Natural killer cell (primary cell): ENCODE results near the gene EPHB6. TPM values are rescaled to one million over a fixed set of nuclear protein-coding genes. Genes with fewer than 3 reads are reported as not detected.

Experiments used
- ATAC-seq, 3 donors: fragments of 150-1000 bp in 2 of 3; fragments of 200-7000 bp in 1 of 3; cut with Tn5 transposase; 1 replicate in 1 of 3; 2 replicates in 2 of 3; pipeline ENCODE4 v1.10.0; 2021; ENCODE audit warnings: mild to moderate bottlenecking in 2 of 3, moderate library complexity in 2 of 3
- DNase-seq, 2 donors: peaks; one replicate each; pipeline versions ENCODE4 v3.0.0 to v3.0.0-alpha.2; 2013 to 2021; ENCODE audit warnings: mixed read lengths in 1 of 2
- H3K27ac ChIP-seq: one replicate; pipeline ENCODE4 v1.5.1; 2013; ENCODE audit warnings: mild to moderate bottlenecking, low read length
- H3K27me3 ChIP-seq: one replicate; pipeline ENCODE4 v1.6.1; 2013; ENCODE audit warnings: low read length; ENCODE audit not compliant: control insufficient read depth, insufficient read depth
- H3K36me3 ChIP-seq: one replicate; pipeline ENCODE4 v1.6.1; 2013; ENCODE audit warnings: low read length; ENCODE audit not compliant: control insufficient read depth, insufficient read depth
- H3K4me1 ChIP-seq: one replicate; pipeline ENCODE4 v1.6.1; 2013; ENCODE audit warnings: low read length; ENCODE audit not compliant: control insufficient read depth, insufficient read depth
- H3K4me3 ChIP-seq: one replicate; pipeline ENCODE4 v1.5.1; 2013; ENCODE audit warnings: low read length
- H3K9me3 ChIP-seq: one replicate; pipeline ENCODE4 v1.6.1; 2013; ENCODE audit warnings: low read length; ENCODE audit not compliant: control insufficient read depth, insufficient read depth
- H3K27ac Mint-ChIP-seq, 2 donors: one replicate each; pipeline ENCODE4 v1.8.0; 2022; ENCODE audit warnings: mild to moderate bottlenecking in 2 of 2, mixed read lengths in 2 of 2, moderate library complexity in 1 of 2
- H3K27me3 Mint-ChIP-seq, 2 donors: one replicate each; pipeline ENCODE4 v1.8.0; 2022; ENCODE audit warnings: low read depth in 2 of 2, mixed read lengths in 2 of 2
- H3K36me3 Mint-ChIP-seq: one replicate; pipeline ENCODE4 v1.8.0; 2022; ENCODE audit warnings: mixed read lengths
- H3K4me1 Mint-ChIP-seq, 2 donors: one replicate each; pipeline ENCODE4 v1.8.0; 2022; ENCODE audit warnings: mixed read lengths in 2 of 2
- H3K4me3 Mint-ChIP-seq: one replicate; pipeline ENCODE4 v1.8.0; 2022; ENCODE audit warnings: mild to moderate bottlenecking, moderate library complexity, mixed read lengths
- H3K9me3 Mint-ChIP-seq, 2 donors: one replicate each; pipeline ENCODE4 v1.8.0; 2022; ENCODE audit warnings: mixed read lengths in 2 of 2
- WGBS: methylation state at CpG from one replicate; pipeline ENCODE4 v1.1.7; 2013; ENCODE audit warnings: missing lambda C conversion rate; ENCODE audit not compliant: insufficient coverage; 5-methylcytosine and 5-hydroxymethylcytosine counted together
- intact Hi-C: fragments of 100-400 bp; cut with micrococcal nuclease; formaldehyde crosslinking; loops from one replicate; pipeline ENCODE4 v1.14.2; 2022
- total RNA-seq, 4 donors: library from RNA; stranded (reverse); fragments of 120-200 nt in 1 of 4; gene quantifications; one replicate each; pipeline versions ENCODE4 v1.2.3 to v1.2.4, GENCODE V29; 2013 to 2022
- TF ChIP-seq, protein P1 (sequence below): fragments of 200-600 bp; IDR thresholded peaks from one replicate; pipeline ENCODE4 v1.8.0; 2022; ENCODE audit warnings: antibody characterized with exemption

EPHB6 gene
- total RNA-seq, 3 donors from 2014 or later (not counting 1 experiment from before 2014, with no cell fraction given): 2.3 to 6.8 (median 6.5) TPM

GRCh38 chr7:142864980-142865747, 10.3 kb downstream of the EPHB6 start:
- ATAC-seq (no peak), DNase-seq (no peak)
- no peak overlapping the region for H3K27ac ChIP-seq
- no peaks in the 10 kb centered on the region for H3K9me3 Mint-ChIP-seq
- TF ChIP-seq, protein P1, sequence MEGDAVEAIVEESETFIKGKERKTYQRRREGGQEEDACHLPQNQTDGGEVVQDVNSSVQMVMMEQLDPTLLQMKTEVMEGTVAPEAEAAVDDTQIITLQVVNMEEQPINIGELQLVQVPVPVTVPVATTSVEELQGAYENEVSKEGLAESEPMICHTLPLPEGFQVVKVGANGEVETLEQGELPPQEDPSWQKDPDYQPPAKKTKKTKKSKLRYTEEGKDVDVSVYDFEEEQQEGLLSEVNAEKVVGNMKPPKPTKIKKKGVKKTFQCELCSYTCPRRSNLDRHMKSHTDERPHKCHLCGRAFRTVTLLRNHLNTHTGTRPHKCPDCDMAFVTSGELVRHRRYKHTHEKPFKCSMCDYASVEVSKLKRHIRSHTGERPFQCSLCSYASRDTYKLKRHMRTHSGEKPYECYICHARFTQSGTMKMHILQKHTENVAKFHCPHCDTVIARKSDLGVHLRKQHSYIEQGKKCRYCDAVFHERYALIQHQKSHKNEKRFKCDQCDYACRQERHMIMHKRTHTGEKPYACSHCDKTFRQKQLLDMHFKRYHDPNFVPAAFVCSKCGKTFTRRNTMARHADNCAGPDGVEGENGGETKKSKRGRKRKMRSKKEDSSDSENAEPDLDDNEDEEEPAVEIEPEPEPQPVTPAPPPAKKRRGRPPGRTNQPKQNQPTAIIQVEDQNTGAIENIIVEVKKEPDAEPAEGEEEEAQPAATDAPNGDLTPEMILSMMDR: no peak
- 85% methylated on average over 14 of the region's 14 CpGs for WGBS
- H3K27me3 Mint-ChIP-seq: no peaks in the 10 kb centered on the region
- intact Hi-C loops: no loop called here
- no peaks in the 10 kb centered on the region for H3K36me3 ChIP-seq
- H3K27ac Mint-ChIP-seq: no peak overlapping the region
- H3K4me1 ChIP-seq: no peaks in the 10 kb centered on the region
- H3K27me3 ChIP-seq: no peaks in the 10 kb centered on the region
- H3K4me3 ChIP-seq: no peak overlapping the region
- no peaks in the 10 kb centered on the region for H3K36me3 Mint-ChIP-seq
- H3K9me3 ChIP-seq: no peaks in the 10 kb centered on the region
- no peaks in the 10 kb centered on the region for H3K4me1 Mint-ChIP-seq
- no peak overlapping the region for H3K4me3 Mint-ChIP-seq

DNA sequence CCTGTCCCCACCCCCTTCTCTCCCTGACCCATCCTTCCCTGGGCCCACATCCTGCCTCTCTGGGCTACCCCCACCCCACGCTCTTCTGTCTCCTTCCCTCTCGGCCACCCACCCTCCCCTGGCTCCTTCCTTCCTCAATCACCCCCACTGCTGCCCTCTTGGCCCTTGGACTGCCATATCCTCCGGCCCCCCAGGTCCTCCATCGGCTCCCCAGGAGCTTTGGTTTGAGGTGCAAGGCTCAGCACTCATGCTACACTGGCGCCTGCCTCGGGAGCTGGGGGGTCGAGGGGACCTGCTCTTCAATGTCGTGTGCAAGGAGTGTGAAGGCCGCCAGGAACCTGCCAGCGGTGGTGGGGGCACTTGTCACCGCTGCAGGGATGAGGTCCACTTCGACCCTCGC, 10.9 kb downstream of the EPHB6 start:
- no peak overlapping the region for H3K4me3 Mint-ChIP-seq
- 64% methylated on average over 13 of the region's 13 CpGs for WGBS
- intact Hi-C loops: no loop called here
- H3K9me3 ChIP-seq: no peaks in the 10 kb centered on the region
- no peak overlapping the region for H3K27ac ChIP-seq
- H3K36me3 ChIP-seq: no peaks in the 10 kb centered on the region
- H3K4me3 ChIP-seq: no peak overlapping the region
- H3K27me3 ChIP-seq: no peaks in the 10 kb centered on the region
- H3K27me3 Mint-ChIP-seq: no peaks in the 10 kb centered on the region
- no peak overlapping the region for H3K27ac Mint-ChIP-seq
- no peaks in the 10 kb centered on the region for H3K36me3 Mint-ChIP-seq
- H3K4me1 Mint-ChIP-seq: no peaks in the 10 kb centered on the region
- no peak for ATAC-seq
- no peak for DNase-seq
- H3K4me1 ChIP-seq: no peaks in the 10 kb centered on the region
- TF ChIP-seq, protein P1: no peak
- no peaks in the 10 kb centered on the region for H3K9me3 Mint-ChIP-seq

DNA sequence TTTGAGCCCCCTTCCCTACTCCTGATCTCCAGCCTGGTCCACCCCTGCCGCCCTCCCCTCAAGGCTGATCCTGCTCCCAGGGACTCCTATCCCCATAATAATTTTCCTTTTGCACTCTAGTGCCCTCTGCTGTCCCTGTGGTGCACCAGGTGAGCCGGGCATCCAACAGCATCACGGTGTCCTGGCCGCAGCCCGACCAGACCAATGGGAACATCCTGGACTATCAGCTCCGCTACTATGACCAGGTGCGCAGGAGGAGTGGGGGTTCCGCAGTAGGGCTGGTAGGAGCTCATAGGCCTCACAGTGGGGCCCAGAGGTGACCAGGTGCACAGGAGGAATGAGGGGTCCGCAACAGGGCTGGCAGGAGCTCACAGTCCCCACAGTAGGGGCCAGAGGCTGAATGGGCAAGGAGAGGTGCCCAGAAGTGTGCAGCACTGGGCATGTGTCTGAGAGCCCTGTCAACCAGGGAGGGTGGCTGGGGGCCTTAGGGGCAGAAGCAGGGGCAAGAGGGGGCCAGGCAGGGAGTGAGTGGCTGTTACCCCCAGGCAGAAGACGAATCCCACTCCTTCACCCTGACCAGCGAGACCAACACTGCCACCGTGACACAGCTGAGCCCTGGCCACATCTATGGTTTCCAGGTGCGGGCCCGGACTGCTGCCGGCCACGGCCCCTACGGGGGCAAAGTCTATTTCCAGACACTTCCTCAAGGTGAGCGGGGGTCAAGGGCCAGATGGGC, 11.7 kb downstream of the EPHB6 start:
- no peak overlapping the region for H3K4me3 Mint-ChIP-seq
- H3K27ac Mint-ChIP-seq: no peak overlapping the region
- Histone ChIP-seq H3K36me3 (no peaks in the 10 kb centered on the region), H3K4me1 (no peaks in the 10 kb centered on the region), H3K27me3 (no peaks in the 10 kb centered on the region), H3K27ac (no peak overlapping the region), H3K4me3 (no peak overlapping the region), H3K9me3 (no peaks in the 10 kb centered on the region)
- peak in 1 of 2 donors; percentile 48 for DNase-seq
- TF ChIP-seq, protein P1: no peak
- no peaks in the 10 kb centered on the region for H3K4me1 Mint-ChIP-seq
- no peaks in the 10 kb centered on the region for H3K27me3 Mint-ChIP-seq
- no peak for ATAC-seq
- no peaks in the 10 kb centered on the region for H3K36me3 Mint-ChIP-seq
- intact Hi-C loops: no loop called here
- 87% methylated on average over 18 of the region's 18 CpGs for WGBS
- no peaks in the 10 kb centered on the region for H3K9me3 Mint-ChIP-seq
